ENCODE data around the gene CA11.

DNA sequence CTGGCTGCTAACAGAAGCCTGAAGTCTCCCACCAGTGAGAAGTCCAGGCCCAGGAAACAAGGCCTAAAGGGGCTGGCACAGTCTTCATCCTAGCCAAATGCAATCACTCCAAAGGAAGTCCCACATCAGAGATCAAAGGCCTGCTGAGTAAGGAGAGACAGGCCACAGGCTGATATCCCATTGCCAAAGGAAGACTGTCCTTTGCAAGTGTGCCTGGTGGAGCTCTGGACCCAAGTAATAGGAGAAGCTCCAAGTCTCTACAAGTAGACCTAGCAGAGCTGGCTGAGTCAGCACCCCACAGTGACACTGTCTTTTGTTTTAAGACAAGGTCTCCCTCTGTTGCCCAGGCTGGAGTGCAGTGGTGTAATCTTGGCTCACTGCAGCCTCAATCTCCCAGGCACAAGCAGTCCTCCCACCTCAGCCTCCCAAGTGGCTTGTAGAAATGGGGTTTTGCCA lies 13.3 kb downstream of the CA11 start:
- TF ChIP-seq, protein P1, sequence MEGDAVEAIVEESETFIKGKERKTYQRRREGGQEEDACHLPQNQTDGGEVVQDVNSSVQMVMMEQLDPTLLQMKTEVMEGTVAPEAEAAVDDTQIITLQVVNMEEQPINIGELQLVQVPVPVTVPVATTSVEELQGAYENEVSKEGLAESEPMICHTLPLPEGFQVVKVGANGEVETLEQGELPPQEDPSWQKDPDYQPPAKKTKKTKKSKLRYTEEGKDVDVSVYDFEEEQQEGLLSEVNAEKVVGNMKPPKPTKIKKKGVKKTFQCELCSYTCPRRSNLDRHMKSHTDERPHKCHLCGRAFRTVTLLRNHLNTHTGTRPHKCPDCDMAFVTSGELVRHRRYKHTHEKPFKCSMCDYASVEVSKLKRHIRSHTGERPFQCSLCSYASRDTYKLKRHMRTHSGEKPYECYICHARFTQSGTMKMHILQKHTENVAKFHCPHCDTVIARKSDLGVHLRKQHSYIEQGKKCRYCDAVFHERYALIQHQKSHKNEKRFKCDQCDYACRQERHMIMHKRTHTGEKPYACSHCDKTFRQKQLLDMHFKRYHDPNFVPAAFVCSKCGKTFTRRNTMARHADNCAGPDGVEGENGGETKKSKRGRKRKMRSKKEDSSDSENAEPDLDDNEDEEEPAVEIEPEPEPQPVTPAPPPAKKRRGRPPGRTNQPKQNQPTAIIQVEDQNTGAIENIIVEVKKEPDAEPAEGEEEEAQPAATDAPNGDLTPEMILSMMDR (conservative IDR thresholded peaks at IDR 0.05; ENCODE audit: low read depth, low read length), result no peak
- TF ChIP-seq EZH2 (IDR thresholded peaks at IDR 0.05; ENCODE audit: borderline replicate concordance, low read depth, low read length, poor library complexity, severe bottlenecking), result no peak

All from A673 (cell line).